Amygdala (tissue), 56 donors: Measurements from ENCODE around the gene OR4K14.
"Not testable (repeated sequence)": the region's sequence is repeated elsewhere in the genome, so short reads cannot be mapped to it uniquely, and the experiment has no call there.

Source experiments
- DNase-seq, 56 donors: peaks; one replicate each; lab custom pipeline; 2025; lab: John Stamatoyannopoulos, UW

OR4K14 gene

GRCh38 chr14:20019257-20019865 is at the start of gene OR4K14:
TSS of gene OR4K14 (minus strand) at chr14:20019307. CDS start at chr14:20015193, 4,114 bp downstream.
- DNase-seq = no peak

- DNase-seq = no peak
Observed at GRCh38 chr14:20059745-20060144, 40.6 kb upstream of the OR4K14 start, which contains the start of gene OR4L1. TSS of gene OR4L1 (plus strand) at chr14:20060045. CDS start at chr14:20060045, 0 bp downstream.

GRCh38 chr14:20048202-20048601 is 29.1 kb upstream of the OR4K14 start:
- DNase-seq = no peak

- no peak for DNase-seq
Observed at GRCh38 chr14:20044243-20044642, 25.1 kb upstream of the OR4K14 start.

GRCh38 chr14:20035938-20036337 is 16.8 kb upstream of the OR4K14 start, which contains the start of gene OR4K13:
TSS of gene OR4K13 (minus strand) at chr14:20036038. CDS start at chr14:20034758, 1,280 bp downstream.
- DNase-seq = no peak

GRCh38 chr14:20035449-20035848 is 16.3 kb upstream of the OR4K14 start:
- no peak for DNase-seq

GRCh38 chr14:20031058-20031457 is 12.0 kb upstream of the OR4K14 start:
- no peak for DNase-seq

- no peak for DNase-seq
Observed at GRCh38 chr14:20008156-20008555, 11.0 kb downstream of the OR4K14 start.

GRCh38 chr14:20002319-20002718 is 16.8 kb downstream of the OR4K14 start:
- no peak for DNase-seq

- DNase-seq = no peak
Observed at GRCh38 chr14:20001863-20002262, 17.2 kb downstream of the OR4K14 start, which contains the start of gene OR4Q2. TSS of gene OR4Q2 (plus strand) at chr14:20002163.

- DNase-seq = no peak
Observed at GRCh38 chr14:19993438-19993837, 25.7 kb downstream of the OR4K14 start.

GRCh38 chr14:19975291-19975690 is 43.8 kb downstream of the OR4K14 start, which contains the start of gene OR4K15:
TSS of gene OR4K15 (plus strand) at chr14:19975591. CDS start at chr14:19975591, 0 bp downstream.
- no peak for DNase-seq

- DNase-seq = no peak
Observed at GRCh38 chr14:19974844-19975243, 44.3 kb downstream of the OR4K14 start.

- DNase-seq = not testable (repeated sequence)
Observed at GRCh38 chr14:19969735-19970134, 49.4 kb downstream of the OR4K14 start.
